Measurements from ENCODE around the gene NGB. TPM values are rescaled to one million over a fixed set of nuclear protein-coding genes. Genes with fewer than 3 reads are reported as not detected.

Gene NGB
- total RNA-seq, 4 donors from 2014 or later, result not detected

GRCh38 chr14:77265561-77266335 is 5.3 kb downstream of the NGB start:
- H3K27me3 ChIP-seq, result no peaks in the 10 kb centered on the region

GRCh38 chr14:77265187-77265515 is 5.9 kb downstream of the NGB start:
- Histone ChIP-seq H3K9me3 (no peaks in the 10 kb centered on the region), H3K4me3 (no peak overlapping the region), H3K4me1 (no peaks in the 10 kb centered on the region), H3K27me3 (no peaks in the 10 kb centered on the region), H3K36me3 (no peaks in the 10 kb centered on the region), H3K27ac (no peak overlapping the region)
- TF ChIP-seq POLR2A (IDR thresholded peaks at IDR 0.05) (no peak), CTCF (IDR thresholded peaks at IDR 0.05) (no peak)
- no peak for DNase-seq
- intact Hi-C loops (cut with DNase I; ENCODE audit: low total_unique reads), result no loop called here

More at GRCh38 chr14:77265561-77266335, 5.3 kb downstream of the NGB start:
- intact Hi-C loops (cut with DNase I; ENCODE audit: low total_unique reads), result no loop called here
- Histone ChIP-seq H3K4me3 (no peak overlapping the region), H3K9me3 (no peaks in the 10 kb centered on the region), H3K27ac (no peak overlapping the region), H3K4me1 (no peaks in the 10 kb centered on the region), H3K36me3 (no peaks in the 10 kb centered on the region)
- no peak for DNase-seq
- TF ChIP-seq CTCF (IDR thresholded peaks at IDR 0.05) (no peak), POLR2A (IDR thresholded peaks at IDR 0.05) (no peak)

- no peak overlapping the region for H3K27ac ChIP-seq
- no peak for DNase-seq
- H3K4me1 ChIP-seq, result no peaks in the 10 kb centered on the region
- no peaks in the 10 kb centered on the region for H3K36me3 ChIP-seq
- H3K4me3 ChIP-seq, result no peak overlapping the region
- TF ChIP-seq CTCF (IDR thresholded peaks at IDR 0.05) (no peak), POLR2A (IDR thresholded peaks at IDR 0.05) (no peak)
- H3K9me3 ChIP-seq, result no peaks in the 10 kb centered on the region
- intact Hi-C loops (cut with DNase I; ENCODE audit: low total_unique reads), result no loop called here
- H3K27me3 ChIP-seq, result no peaks in the 10 kb centered on the region
Measured at GRCh38 chr14:77264466-77265186, 6.4 kb downstream of the NGB start.

- no peak for DNase-seq
- H3K27me3 ChIP-seq, result no peaks in the 10 kb centered on the region
Measured at GRCh38 chr14:77260631-77261030, 10.4 kb downstream of the NGB start.

GRCh38 chr14:77260199-77260598 is 10.8 kb downstream of the NGB start:
- no peak for TF ChIP-seq POLR2A (IDR thresholded peaks at IDR 0.05)
- no peak for TF ChIP-seq CTCF (IDR thresholded peaks at IDR 0.05)
- no peaks in the 10 kb centered on the region for H3K4me1 ChIP-seq
- no peak overlapping the region for H3K27ac ChIP-seq
- no peak for DNase-seq
- H3K4me3 ChIP-seq, result no peak overlapping the region
- H3K36me3 ChIP-seq, result no peaks in the 10 kb centered on the region
- no peaks in the 10 kb centered on the region for H3K9me3 ChIP-seq
- no peaks in the 10 kb centered on the region for H3K27me3 ChIP-seq
- intact Hi-C loops (cut with DNase I; ENCODE audit: low total_unique reads), result no loop called here

More at GRCh38 chr14:77260631-77261030, 10.4 kb downstream of the NGB start:
- intact Hi-C loops (cut with DNase I; ENCODE audit: low total_unique reads), result no loop called here
- TF ChIP-seq POLR2A (IDR thresholded peaks at IDR 0.05), result no peak
- H3K4me1 ChIP-seq, result no peaks in the 10 kb centered on the region
- H3K36me3 ChIP-seq, result no peaks in the 10 kb centered on the region
- no peaks in the 10 kb centered on the region for H3K9me3 ChIP-seq
- no peak overlapping the region for H3K27ac ChIP-seq
- H3K4me3 ChIP-seq, result no peak overlapping the region
